HepG2 (cell line): ENCODE measurements around the gene SIRT5. TPM values are rescaled to one million over a fixed set of nuclear protein-coding genes. Genes with fewer than 3 reads are reported as not detected.

ENCODE experiments used
- ATAC-seq: fragments of 200-7000 bp; cut with Tn5 transposase; 3 replicates; pipeline ENCODE4 v1.9.1; 2020; ENCODE audit warnings: mild to moderate bottlenecking, moderate library complexity
- BruUV-seq: library from RNA; stranded (reverse); fragments of 400-500 nt; replicated peaks from 2 replicates; lab custom pipeline; 2021; lab: Mats Ljungman, UMichigan
- CTCF ChIA-PET: fragments of 300-600 bp; formaldehyde crosslinking; extraction: SDS; loops from one replicate; lab custom pipeline; 2021; ENCODE audit warnings: low total read pairs, inconsistent platforms, low intra/inter-chr PET ratio; lab: Yijun Ruan, JAX
- POLR2A ChIA-PET: fragments of 350-600 bp; sonication (Branson Sonifier 250); formaldehyde crosslinking; loops from one replicate; lab custom pipeline; 2020; ENCODE audit warnings: antibody characterized with exemption, inconsistent platforms; lab: Yijun Ruan, JAX
- DNase-seq: peaks from one replicate; pipeline ENCODE4 v3.0.0-alpha.2; 2015; ENCODE audit warnings: low spot score
- FAIRE-seq: peaks from 3 replicates; lab custom pipeline; 2011; peaks lifted over from hg19 to GRCh38; lab: Jason Lieb, UNC
- H2AFZ ChIP-seq: one replicate; pipeline ENCODE4 v1.6.1; 2011; ENCODE audit warnings: low read length, inconsistent platforms
- H3K27ac ChIP-seq: fragments of 300-600 bp; 3 replicates; pipeline ENCODE4 v1.8.0; 2011; ENCODE audit warnings: mixed run types, mild to moderate bottlenecking, mixed read lengths, low read length, inconsistent platforms; ENCODE audit not compliant: insufficient read depth; ENCODE audit errors: extremely low read length
- H3K27me3 ChIP-seq, 2 experiments: fragments of 200-600 bp in 1 of 2; 2 replicates in 1 of 2; 3 replicates in 1 of 2; pipeline versions ENCODE4 v1.6.0 to v1.8.0; 2011; ENCODE audit warnings: low read length in 2 of 2, mild to moderate bottlenecking in 2 of 2, moderate library complexity in 2 of 2, inconsistent platforms in 1 of 2; ENCODE audit not compliant: insufficient read depth in 2 of 2, control insufficient read depth in 1 of 2
- H3K36me3 ChIP-seq, 2 experiments: fragments of 200-600 bp in 1 of 2; replicated peaks in 1 of 2; 2 replicates in 1 of 2; 3 replicates in 1 of 2; pipeline versions ENCODE4 v1.5.1 to v1.8.0; 2011; ENCODE audit warnings: low read length in 2 of 2, inconsistent platforms in 1 of 2; ENCODE audit not compliant: insufficient read depth in 2 of 2, control insufficient read depth in 1 of 2
- H3K4me1 ChIP-seq: 2 replicates; pipeline ENCODE4 v1.5.1; 2012; ENCODE audit warnings: low read length, inconsistent platforms; ENCODE audit not compliant: insufficient read depth
- H3K4me2 ChIP-seq: 2 replicates; pipeline ENCODE4 v1.6.0; 2011; ENCODE audit warnings: low read depth, low read length, inconsistent platforms
- H3K4me3 ChIP-seq, 3 experiments: fragments of 200-600 bp in 1 of 3; sonication (generic), shearing (Covaris generic) in 1 of 3; replicated peaks in 1 of 3; 2 replicates each; pipeline ENCODE4 v1.5.1; 2011 to 2016; ENCODE audit warnings: low read length in 3 of 3, inconsistent platforms in 2 of 3, low read depth in 2 of 3, mild to moderate bottlenecking in 2 of 3, control low read depth in 1 of 3, mixed read lengths in 1 of 3; ENCODE audit not compliant: insufficient read depth in 1 of 3
- H3K79me2 ChIP-seq: one replicate; pipeline ENCODE4 v1.6.1; 2011; ENCODE audit warnings: low read length, inconsistent platforms; ENCODE audit not compliant: insufficient read depth
- H3K9ac ChIP-seq: 2 replicates; pipeline ENCODE4 v1.6.0; 2011; ENCODE audit warnings: mild to moderate bottlenecking, low read depth, low read length, inconsistent platforms; ENCODE audit not compliant: insufficient read depth
- H3K9me3 ChIP-seq: 2 replicates; pipeline ENCODE4 v1.5.1; 2012; ENCODE audit warnings: mild to moderate bottlenecking, low read length
- H4K20me1 ChIP-seq: 2 replicates; pipeline ENCODE4 v1.6.0; 2011; ENCODE audit warnings: inconsistent platforms, mild to moderate bottlenecking, low read length, moderate library complexity; ENCODE audit not compliant: insufficient read depth
- ADNP ChIP-seq: sonication (generic); formaldehyde crosslinking; IDR thresholded peaks from 2 replicates; pipeline ENCODE4 v1.4.0; 2020; ENCODE audit warnings: missing genetic modification reagents
- ARID4A ChIP-seq: sonication (generic); formaldehyde crosslinking; IDR thresholded peaks from 2 replicates; pipeline ENCODE4 v1.5.0; 2020; ENCODE audit warnings: mild to moderate bottlenecking, missing genetic modification reagents, borderline replicate concordance
- CTCF ChIP-seq: sonication (generic); formaldehyde crosslinking; IDR thresholded peaks from 2 replicates; pipeline ENCODE4 v1.5.0; 2020; ENCODE audit warnings: mild to moderate bottlenecking, missing genetic modification reagents, moderate library complexity
- DBP ChIP-seq: sonication (generic); formaldehyde crosslinking; IDR thresholded peaks from 2 replicates; pipeline ENCODE4 v1.4.0; 2020; ENCODE audit warnings: missing genetic modification reagents; ENCODE audit errors: not compliant biosample characterization
- FOXP1 ChIP-seq, 2 experiments: fragments of 450-650 bp in 1 of 2; IDR thresholded peaks; 2 replicates each; pipeline ENCODE4 v1.6.1; 2017 to 2018; ENCODE audit warnings: antibody characterized with exemption in 1 of 2
- HDAC1 ChIP-seq: sonication (generic); formaldehyde crosslinking; IDR thresholded peaks from 2 replicates; pipeline ENCODE4 v1.5.1; 2020; ENCODE audit warnings: mild to moderate bottlenecking, missing genetic modification reagents
- LCORL ChIP-seq, 2 experiments: fragments of 450-650 bp in 1 of 2; sonication (generic) in 1 of 2; formaldehyde crosslinking in 1 of 2; IDR thresholded peaks; 2 replicates each; pipeline versions ENCODE4 v1.5.0 to v1.6.1; 2017 to 2020; ENCODE audit warnings: antibody characterized with exemption in 1 of 2, missing genetic modification reagents in 1 of 2
- PPARG ChIP-seq: conservative IDR thresholded peaks from 2 replicates; pipeline ENCODE4 v1.6.1; 2016; ENCODE audit warnings: missing biosample characterization, missing genetic modification reagents
- RBM22 ChIP-seq: fragments of 200-400 bp; formaldehyde crosslinking; optimal IDR thresholded peaks from 2 replicates; pipeline ENCODE3; 2017; ENCODE audit warnings: mild to moderate bottlenecking, low read length, moderate library complexity
- SAP130 ChIP-seq: IDR thresholded peaks from 2 replicates; pipeline ENCODE4 v1.6.1; 2016; ENCODE audit warnings: low read depth
- SMC3 ChIP-seq: IDR thresholded peaks from 2 replicates; pipeline ENCODE4 v1.6.1; 2011; ENCODE audit warnings: low read length, improper control_type of control experiment
- STAG1 ChIP-seq: sonication (generic); formaldehyde crosslinking; IDR thresholded peaks from 2 replicates; pipeline ENCODE4 v1.4.0; 2020; ENCODE audit warnings: missing genetic modification reagents
- ZMYM4 ChIP-seq: sonication (generic); formaldehyde crosslinking; IDR thresholded peaks from 2 replicates; pipeline ENCODE4 v1.8.1; 2023; ENCODE audit warnings: mild to moderate bottlenecking, missing genetic modification reagents
- WGBS: methylation state at CpG from one replicate; pipeline ENCODE4 v1.1.6; 2017; ENCODE audit warnings: low lambda C conversion rate; 5-methylcytosine and 5-hydroxymethylcytosine counted together
- in situ Hi-C: cut with HindIII; loops from 2 replicates; pipeline ENCODE4 v1.10.0; 2017; ENCODE audit warnings: low pct_unique_long_range_greater_than_20kb; ENCODE audit not compliant: extremely low pct_ligation_motif_present
- intact Hi-C: fragments of 100-400 bp; cut with micrococcal nuclease; formaldehyde crosslinking; loops from one replicate; pipeline ENCODE4 v1.10.0; 2022; ENCODE audit not compliant: unreplicated experiment
- polyA plus RNA-seq, 8 experiments: library from polyadenylated mRNA; depleted of rRNA in 3 of 8; stranded (reverse) in 7 of 8; unstranded in 1 of 8; fragments of >200 nt; fragmentation: Illumina TruSeq in 4 of 8; extraction: Trizol in 4 of 8; gene quantifications; 2 replicates each; pipeline versions ENCODE4 v1.2.1 to v1.2.3, GENCODE V29; 2011 to 2016; ENCODE audit warnings: low read depth in 4 of 8, missing spikeins in 1 of 8, mixed read lengths in 1 of 8; ENCODE audit not compliant: insufficient read depth in 1 of 8
- total RNA-seq, 5 experiments: library from RNA; depleted of rRNA; stranded (reverse); fragments of >200 nt; fragmentation: Illumina TruSeq; extraction: Trizol; gene quantifications; 2 replicates each; pipeline ENCODE4 v1.2.3, GENCODE V29; 2016; ENCODE audit warnings: low read depth in 1 of 5

The SIRT5 gene
- total and polyA plus RNA-seq, 2 of the 13 experiments (the other 11 are each of a cell fraction or from before 2014, with no cell fraction given) = 14.1 to 16.6 TPM

- BruUV-seq = no TSS peak
- intact Hi-C loops = loop anchor here (1.0 kb wide), 1 partner anchor 143 kb away; no protein-coding TSS in a partner anchor
- H3K9ac ChIP-seq = no peak overlapping the region
- no peak overlapping the region for H3K4me3 ChIP-seq
- ATAC-seq (peak; percentile 90), FAIRE-seq (peak; percentile 44), DNase-seq (peak; percentile 65)
- H4K20me1 ChIP-seq = no peaks in the 10 kb centered on the region
- H3K27me3 ChIP-seq = no peaks in the 10 kb centered on the region
- H2AFZ ChIP-seq = no peak overlapping the region
- in situ Hi-C loops = no loop called here
- H3K27ac ChIP-seq = no peak overlapping the region
- CTCF ChIA-PET = interaction anchor here (1.1 kb wide), 1 partner anchor 289 kb away, joined by 4 read pairs; no protein-coding TSS in a partner anchor
- H3K4me2 ChIP-seq = no peak overlapping the region
- POLR2A ChIA-PET = interaction anchor here (0.7 to 2.5 kb wide), 7 partner anchors 10 to 297 kb away, joined by 3 to 31 read pairs (median 3); partner anchors contain the start of genes NOL7, SIRT5 and TBC1D7
- peaks cover 5% of the 10 kb centered on the region; the same call in 1 of the 2 replicates for H3K4me1 ChIP-seq
- H3K36me3 ChIP-seq = peaks cover 13 to 71% of the 10 kb centered on the region in 2 experiments
- H3K79me2 ChIP-seq = no peaks in the 10 kb centered on the region
- WGBS = 84% methylated on average over 4 of the region's 4 CpGs
- TF ChIP-seq LCORL (IDR thresholded peaks at IDR 0.05) (no peak), LCORL (CRISPR knock-in tag; IDR thresholded peaks at IDR 0.05) (0 out of 2 replicates have a peak, but pooled peaks have one; percentile 35), DBP (CRISPR knock-in tag) (no peak), FOXP1 (IDR thresholded peaks at IDR 0.05) (no peak), FOXP1 (CRISPR knock-in tag; IDR thresholded peaks at IDR 0.05) (no peak), SMC3 (peak; percentile 59), CTCF (peak; percentile 74), ARID4A (peak; percentile 39; the same call in 1 of the 2 replicates), STAG1 (CRISPR knock-in tag) (peak; percentile 68), SAP130 (peak; percentile 14; the same call in 1 of the 2 replicates), HDAC1 (CRISPR knock-in tag) (no peak), RBM22 (peak; percentile 91), ADNP (no peak), ZMYM4 (CRISPR knock-in tag) (peak; percentile 40; the same call in 1 of the 2 replicates), PPARG (CRISPR knock-in tag) (0 out of 2 replicates have a peak, but pooled peaks have one; percentile 13)
- no peaks in the 10 kb centered on the region for H3K9me3 ChIP-seq
Measured at GRCh38 chr6:13624871-13625288, 50.5 kb downstream of the SIRT5 start.
